ENCODE results near the gene AGL. TPM values are rescaled to one million over a fixed set of nuclear protein-coding genes. Genes with fewer than 3 reads are reported as not detected.
"Not testable (repeated sequence)": the region's sequence is repeated elsewhere in the genome, so short reads cannot be mapped to it uniquely, and the experiment has no call there.

The AGL gene
- total RNA-seq, 1 donor from 2014 or later, result 21.1 TPM

GRCh38 chr1:99851850-99852454, 1.8 kb downstream of the AGL start:
- DNase-seq (ENCODE audit: low read depth), result no peak

- no peak for DNase-seq (ENCODE audit: low read depth)
Measured at GRCh38 chr1:99852648-99853047, 2.5 kb downstream of the AGL start.

- DNase-seq (ENCODE audit: low read depth), result no peak
Measured at GRCh38 chr1:99855914-99856450, 5.8 kb downstream of the AGL start.

- DNase-seq (ENCODE audit: low read depth), result not testable (repeated sequence)
Measured at GRCh38 chr1:99857041-99857440, 6.9 kb downstream of the AGL start.

- DNase-seq (ENCODE audit: low read depth), result no peak
Measured at GRCh38 chr1:99858286-99858685, 8.1 kb downstream of the AGL start.

- DNase-seq (ENCODE audit: low read depth), result no peak
Measured at GRCh38 chr1:99858881-99859280, 8.7 kb downstream of the AGL start.

GRCh38 chr1:99860703-99861102, 10.5 kb downstream of the AGL start:
- no peak for DNase-seq (ENCODE audit: low read depth)

- DNase-seq (ENCODE audit: low read depth), result no peak
Measured at GRCh38 chr1:99867682-99868081, 17.5 kb downstream of the AGL start.

- DNase-seq (ENCODE audit: low read depth), result peak; percentile 28
Measured at GRCh38 chr1:99869304-99869703, 19.1 kb downstream of the AGL start.

GRCh38 chr1:99869723-99870122, 19.6 kb downstream of the AGL start:
- no peak for DNase-seq (ENCODE audit: low read depth)

GRCh38 chr1:99872063-99872462, 21.9 kb downstream of the AGL start:
- DNase-seq (ENCODE audit: low read depth), result no peak

GRCh38 chr1:99877568-99877967, 27.4 kb downstream of the AGL start:
- DNase-seq (ENCODE audit: low read depth), result no peak

- no peak for DNase-seq (ENCODE audit: low read depth)
Measured at GRCh38 chr1:99886179-99886578, 36.0 kb downstream of the AGL start.

- DNase-seq (ENCODE audit: low read depth), result no peak
Measured at GRCh38 chr1:99886841-99887240, 36.7 kb downstream of the AGL start.

GRCh38 chr1:99887890-99888289, 37.7 kb downstream of the AGL start:
- no peak for DNase-seq (ENCODE audit: low read depth)

- no peak for DNase-seq (ENCODE audit: low read depth)
Measured at GRCh38 chr1:99891997-99892396, 41.8 kb downstream of the AGL start.

GRCh38 chr1:99903278-99903677, 53.1 kb downstream of the AGL start:
- not testable (repeated sequence) for DNase-seq (ENCODE audit: low read depth)

- DNase-seq (ENCODE audit: low read depth), result no peak
Measured at GRCh38 chr1:99906535-99906934, 56.4 kb downstream of the AGL start.

- no peak for DNase-seq (ENCODE audit: low read depth)
Measured at GRCh38 chr1:99917214-99917613, 67.1 kb downstream of the AGL start.

- no peak for DNase-seq (ENCODE audit: low read depth)
Measured at GRCh38 chr1:99919220-99919619, 69.1 kb downstream of the AGL start.

- DNase-seq (ENCODE audit: low read depth), result no peak
Measured at GRCh38 chr1:99934801-99935200, 84.6 kb downstream of the AGL start.

GRCh38 chr1:99935534-99935933, 85.4 kb downstream of the AGL start:
- no peak for DNase-seq (ENCODE audit: low read depth)

GRCh38 chr1:99936071-99936470, 85.9 kb downstream of the AGL start:
- no peak for DNase-seq (ENCODE audit: low read depth)

- DNase-seq (ENCODE audit: low read depth), result no peak
Measured at GRCh38 chr1:99942723-99943122, 92.6 kb downstream of the AGL start.
